Choroid plexus epithelial cell (primary cell): ENCODE data around the gene ADAMTS17.

Experiments
- DNase-seq: peaks from one replicate; pipeline ENCODE4 v3.0.0-alpha.2; 2010; ENCODE audit warnings: low read depth
- H3K4me3 ChIP-seq: 2 replicates; pipeline ENCODE4 v1.5.1; 2011; ENCODE audit warnings: low read depth, mild to moderate bottlenecking, control low read depth, low read length, moderate library complexity
- CTCF ChIP-seq: conservative IDR thresholded peaks from 2 replicates; pipeline ENCODE4 v1.5.1; 2011; ENCODE audit warnings: low read depth, mild to moderate bottlenecking, control low read depth, inconsistent platforms, low read length, moderate library complexity

Gene ADAMTS17

GRCh38 chr15:100210338-100210737 lies 131.4 kb downstream of the ADAMTS17 start:
- TF ChIP-seq CTCF = no peak
- no peak for DNase-seq
- H3K4me3 ChIP-seq = no peak overlapping the region

GRCh38 chr15:100208921-100209603 lies 132.7 kb downstream of the ADAMTS17 start:
- no peak for DNase-seq
- H3K4me3 ChIP-seq = no peak overlapping the region
- TF ChIP-seq CTCF = no peak

- no peak for DNase-seq
- no peak for TF ChIP-seq CTCF
- no peak overlapping the region for H3K4me3 ChIP-seq
Observed at GRCh38 chr15:100207053-100207452, 134.7 kb downstream of the ADAMTS17 start.

GRCh38 chr15:100206643-100207042 lies 135.1 kb downstream of the ADAMTS17 start:
- no peak for DNase-seq
- TF ChIP-seq CTCF = no peak
- H3K4me3 ChIP-seq = no peak overlapping the region

GRCh38 chr15:100205549-100206295 lies 136.1 kb downstream of the ADAMTS17 start:
- no peak overlapping the region for H3K4me3 ChIP-seq
- TF ChIP-seq CTCF = no peak
- DNase-seq = no peak

GRCh38 chr15:100204771-100205170 lies 137.0 kb downstream of the ADAMTS17 start:
- H3K4me3 ChIP-seq = no peak overlapping the region
- TF ChIP-seq CTCF = no peak
- no peak for DNase-seq

GRCh38 chr15:100204211-100204610 lies 137.6 kb downstream of the ADAMTS17 start:
- H3K4me3 ChIP-seq = no peak overlapping the region
- no peak for TF ChIP-seq CTCF
- DNase-seq = no peak
